Measurements from ENCODE around the gene SLC39A1.

SLC39A1 gene

GRCh38 chr1:153932156-153933131 is 30.9 kb downstream of the SLC39A1 start:
- Histone ChIP-seq H3K9me3 (ENCODE audit: control insufficient read depth, low read length) (no peaks in the 10 kb centered on the region), H3K27ac (ENCODE audit: insufficient read depth, low read depth, low read length, poor library complexity, severe bottlenecking) (no peak overlapping the region), H3K4me1 (ENCODE audit: control insufficient read depth, insufficient read depth, low read length) (no peaks in the 10 kb centered on the region), H3K36me3 (ENCODE audit: control insufficient read depth, insufficient read depth, low read length) (peaks cover 5% of the 10 kb centered on the region), H3K4me3 (ENCODE audit: insufficient read depth, low read depth, low read length) (no peak overlapping the region), H3K27me3 (ENCODE audit: control insufficient read depth, insufficient read depth, low read length, poor library complexity, severe bottlenecking) (no peaks in the 10 kb centered on the region)
- 94 to 97% methylated on average over 18 of the region's 18 CpGs for WGBS, 2 experiments

- 93% methylated on average over 12 to 14 of the region's 14 CpGs for WGBS, 2 experiments
- H3K9me3 ChIP-seq (ENCODE audit: control insufficient read depth, low read length) = no peaks in the 10 kb centered on the region
- H3K4me1 ChIP-seq (ENCODE audit: control insufficient read depth, insufficient read depth, low read length) = no peaks in the 10 kb centered on the region
- H3K36me3 ChIP-seq (ENCODE audit: control insufficient read depth, insufficient read depth, low read length) = peaks cover 5% of the 10 kb centered on the region
- H3K27ac ChIP-seq (ENCODE audit: insufficient read depth, low read depth, low read length, poor library complexity, severe bottlenecking) = no peak overlapping the region
- no peaks in the 10 kb centered on the region for H3K27me3 ChIP-seq (ENCODE audit: control insufficient read depth, insufficient read depth, low read length, poor library complexity, severe bottlenecking)
- H3K4me3 ChIP-seq (ENCODE audit: insufficient read depth, low read depth, low read length) = no peak overlapping the region
Observed at GRCh38 chr1:153929981-153930948, 33.1 kb downstream of the SLC39A1 start.

- Histone ChIP-seq H3K9me3 (ENCODE audit: control insufficient read depth, low read length) (no peaks in the 10 kb centered on the region), H3K27ac (ENCODE audit: insufficient read depth, low read depth, low read length, poor library complexity, severe bottlenecking) (no peak overlapping the region), H3K36me3 (ENCODE audit: control insufficient read depth, insufficient read depth, low read length) (no peaks in the 10 kb centered on the region), H3K4me3 (ENCODE audit: insufficient read depth, low read depth, low read length) (no peak overlapping the region), H3K4me1 (ENCODE audit: control insufficient read depth, insufficient read depth, low read length) (no peaks in the 10 kb centered on the region), H3K27me3 (ENCODE audit: control insufficient read depth, insufficient read depth, low read length, poor library complexity, severe bottlenecking) (no peaks in the 10 kb centered on the region)
- WGBS, 2 experiments = 94 to 95% methylated on average over 5 of the region's 5 CpGs
Observed at GRCh38 chr1:153929426-153929825, 33.9 kb downstream of the SLC39A1 start.

GRCh38 chr1:153928791-153929341 is 34.5 kb downstream of the SLC39A1 start:
- Histone ChIP-seq H3K4me1 (ENCODE audit: control insufficient read depth, insufficient read depth, low read length) (no peaks in the 10 kb centered on the region), H3K36me3 (ENCODE audit: control insufficient read depth, insufficient read depth, low read length) (no peaks in the 10 kb centered on the region), H3K27ac (ENCODE audit: insufficient read depth, low read depth, low read length, poor library complexity, severe bottlenecking) (no peak overlapping the region), H3K27me3 (ENCODE audit: control insufficient read depth, insufficient read depth, low read length, poor library complexity, severe bottlenecking) (no peaks in the 10 kb centered on the region), H3K4me3 (ENCODE audit: insufficient read depth, low read depth, low read length) (no peak overlapping the region), H3K9me3 (ENCODE audit: control insufficient read depth, low read length) (no peaks in the 10 kb centered on the region)
- 96 to 100% methylated on average over 3 to 4 of the region's 4 CpGs for WGBS, 2 experiments

GRCh38 chr1:153928245-153928644 is 35.1 kb downstream of the SLC39A1 start:
- Histone ChIP-seq H3K4me3 (ENCODE audit: insufficient read depth, low read depth, low read length) (no peak overlapping the region), H3K27ac (ENCODE audit: insufficient read depth, low read depth, low read length, poor library complexity, severe bottlenecking) (no peak overlapping the region), H3K36me3 (ENCODE audit: control insufficient read depth, insufficient read depth, low read length) (no peaks in the 10 kb centered on the region), H3K4me1 (ENCODE audit: control insufficient read depth, insufficient read depth, low read length) (no peaks in the 10 kb centered on the region), H3K9me3 (ENCODE audit: control insufficient read depth, low read length) (no peaks in the 10 kb centered on the region), H3K27me3 (ENCODE audit: control insufficient read depth, insufficient read depth, low read length, poor library complexity, severe bottlenecking) (no peaks in the 10 kb centered on the region)
- 97 to 100% methylated on average over 1 of the region's 1 CpG for WGBS, 2 experiments

GRCh38 chr1:153926405-153926804 is 36.9 kb downstream of the SLC39A1 start:
- Histone ChIP-seq H3K4me3 (ENCODE audit: insufficient read depth, low read depth, low read length) (no peak overlapping the region), H3K27ac (ENCODE audit: insufficient read depth, low read depth, low read length, poor library complexity, severe bottlenecking) (no peak overlapping the region), H3K9me3 (ENCODE audit: control insufficient read depth, low read length) (no peaks in the 10 kb centered on the region), H3K27me3 (ENCODE audit: control insufficient read depth, insufficient read depth, low read length, poor library complexity, severe bottlenecking) (no peaks in the 10 kb centered on the region), H3K4me1 (ENCODE audit: control insufficient read depth, insufficient read depth, low read length) (no peaks in the 10 kb centered on the region), H3K36me3 (ENCODE audit: control insufficient read depth, insufficient read depth, low read length) (no peaks in the 10 kb centered on the region)
- 88 to 94% methylated on average over 4 of the region's 4 CpGs for WGBS, 2 experiments

GRCh38 chr1:153922972-153923925 is 40.1 kb downstream of the SLC39A1 start, which contains the start of gene GATAD2B:
Gene GATAD2B, minus strand, starts transcription at chr1:153922972. Its CDS starts 94,625 bp downstream, at chr1:153828347.
- H3K27ac ChIP-seq (ENCODE audit: insufficient read depth, low read depth, low read length, poor library complexity, severe bottlenecking) = peak within 1 kb of the TSS; percentile 95
- peaks cover 23% of the 10 kb centered on the region for H3K4me1 ChIP-seq (ENCODE audit: control insufficient read depth, insufficient read depth, low read length)
- 1% methylated on average over 53 of the region's 53 CpGs for WGBS, 2 experiments
- no peaks in the 10 kb centered on the region for H3K9me3 ChIP-seq (ENCODE audit: control insufficient read depth, low read length)
- H3K27me3 ChIP-seq (ENCODE audit: control insufficient read depth, insufficient read depth, low read length, poor library complexity, severe bottlenecking) = no peaks in the 10 kb centered on the region
- no peaks in the 10 kb centered on the region for H3K36me3 ChIP-seq (ENCODE audit: control insufficient read depth, insufficient read depth, low read length)
- peak within 1 kb of the TSS; percentile 73 for H3K4me3 ChIP-seq (ENCODE audit: insufficient read depth, low read depth, low read length)

- 0% methylated on average over 72 to 78 of the region's 86 CpGs for WGBS, 2 experiments
- Histone ChIP-seq H3K27ac (ENCODE audit: insufficient read depth, low read depth, low read length, poor library complexity, severe bottlenecking) (peak overlapping the region; percentile 95), H3K4me1 (ENCODE audit: control insufficient read depth, insufficient read depth, low read length) (peaks cover 23% of the 10 kb centered on the region), H3K27me3 (ENCODE audit: control insufficient read depth, insufficient read depth, low read length, poor library complexity, severe bottlenecking) (no peaks in the 10 kb centered on the region), H3K36me3 (ENCODE audit: control insufficient read depth, insufficient read depth, low read length) (no peaks in the 10 kb centered on the region), H3K9me3 (ENCODE audit: control insufficient read depth, low read length) (no peaks in the 10 kb centered on the region), H3K4me3 (ENCODE audit: insufficient read depth, low read depth, low read length) (peak overlapping the region; percentile 73)
Observed at GRCh38 chr1:153922076-153922971, 41.0 kb downstream of the SLC39A1 start.

All from ectodermal cell (in vitro differentiated cells).